Measurements from ENCODE around the gene GRSF1.

GRSF1 gene

GRCh38 chr4:70838204-70838603 lies 1.5 kb downstream of the GRSF1 start:
- TF ChIP-seq PPARA (CRISPR knock-in tag; IDR thresholded peaks at IDR 0.05; ENCODE audit: borderline replicate concordance) (no peak), CREB5 (CRISPR knock-in tag; IDR thresholded peaks at IDR 0.05; ENCODE audit: low read depth) (no peak), SNAI2 (CRISPR knock-in tag; IDR thresholded peaks at IDR 0.05) (no peak), POU6F1 (CRISPR knock-in tag; IDR thresholded peaks at IDR 0.05; ENCODE audit: borderline replicate concordance, low read depth) (no peak), ZFP3 (CRISPR knock-in tag; IDR thresholded peaks at IDR 0.05) (no peak)
- peak; percentile 20 for ATAC-seq

GRCh38 chr4:70836081-70836480 lies 3.6 kb downstream of the GRSF1 start:
- ATAC-seq = no peak
- TF ChIP-seq ZNF8 (CRISPR knock-in tag; IDR thresholded peaks at IDR 0.05) = no peak
- TF ChIP-seq CSDC2 (CRISPR knock-in tag; IDR thresholded peaks at IDR 0.05) = no peak
- no peak for TF ChIP-seq RARB (CRISPR knock-in tag; IDR thresholded peaks at IDR 0.05)
- TF ChIP-seq TSHZ2 (CRISPR knock-in tag; IDR thresholded peaks at IDR 0.05) = no peak
- no peak for TF ChIP-seq PATZ1 (CRISPR knock-in tag; IDR thresholded peaks at IDR 0.05; ENCODE audit: borderline replicate concordance)
- TF ChIP-seq ZFP3 (CRISPR knock-in tag; IDR thresholded peaks at IDR 0.05) = no peak
- no peak for TF ChIP-seq ZNF70 (CRISPR knock-in tag; IDR thresholded peaks at IDR 0.05)

GRCh38 chr4:70833675-70834074 lies 6.0 kb downstream of the GRSF1 start:
- no peak for ATAC-seq
- no peak for TF ChIP-seq ZNF70 (CRISPR knock-in tag; IDR thresholded peaks at IDR 0.05)
- no peak for TF ChIP-seq BACH2 (CRISPR knock-in tag; IDR thresholded peaks at IDR 0.05; ENCODE audit: borderline replicate concordance)
- TF ChIP-seq TCF4 (CRISPR knock-in tag; IDR thresholded peaks at IDR 0.05; ENCODE audit: borderline replicate concordance) = no peak
- TF ChIP-seq TSHZ2 (CRISPR knock-in tag; IDR thresholded peaks at IDR 0.05) = no peak
- no peak for TF ChIP-seq ZFP30 (CRISPR knock-in tag; IDR thresholded peaks at IDR 0.05)
- TF ChIP-seq POU6F1 (CRISPR knock-in tag; IDR thresholded peaks at IDR 0.05; ENCODE audit: borderline replicate concordance, low read depth) = no peak
- no peak for TF ChIP-seq CSRNP3 (CRISPR knock-in tag; IDR thresholded peaks at IDR 0.05)
- no peak for TF ChIP-seq OSR1 (CRISPR knock-in tag; IDR thresholded peaks at IDR 0.05)
- TF ChIP-seq ZNF565 (CRISPR knock-in tag; conservative IDR thresholded peaks at IDR 0.05; ENCODE audit: low read depth) = no peak
- TF ChIP-seq CREB5 (CRISPR knock-in tag; IDR thresholded peaks at IDR 0.05; ENCODE audit: low read depth) = no peak
- no peak for TF ChIP-seq GLIS3 (CRISPR knock-in tag; IDR thresholded peaks at IDR 0.05)
- no peak for TF ChIP-seq ZFP3 (CRISPR knock-in tag; IDR thresholded peaks at IDR 0.05)
- TF ChIP-seq PPARA (CRISPR knock-in tag; IDR thresholded peaks at IDR 0.05; ENCODE audit: borderline replicate concordance) = no peak
- no peak for TF ChIP-seq CSDC2 (CRISPR knock-in tag; IDR thresholded peaks at IDR 0.05)
- no peak for TF ChIP-seq SNAI2 (CRISPR knock-in tag; IDR thresholded peaks at IDR 0.05)

Data from SK-N-SH treated with all-trans-retinoic acid at 6 μM for 48 hours (cell line).